B cell (primary cell): ENCODE data around the gene LCT. TPM values are rescaled to one million over a fixed set of nuclear protein-coding genes. Genes with fewer than 3 reads are reported as not detected.

Experiments used
- ATAC-seq: fragments of 200-7000 bp; cut with Tn5 transposase; one replicate; pipeline ENCODE4 v1.10.0; 2021; ENCODE audit warnings: low read depth, mild to moderate bottlenecking, moderate number of reproducible peaks, moderate library complexity
- CTCF ChIA-PET: fragments of 350-600 bp; sonication (Branson Sonifier 250); formaldehyde crosslinking; loops from one replicate; lab custom pipeline; 2021; ENCODE audit warnings: antibody characterized with exemption, inconsistent platforms; lab: Charles Lee
- POLR2A ChIA-PET: fragments of 350-600 bp; sonication (Branson Sonifier 250); formaldehyde crosslinking; loops from one replicate; lab custom pipeline; 2021; ENCODE audit warnings: antibody characterized with exemption; lab: Charles Lee
- DNase-seq: peaks from one replicate; pipeline ENCODE4 v3.0.0; 2013
- H2AFZ ChIP-seq: 2 replicates; pipeline ENCODE4 v1.6.1; 2012; ENCODE audit warnings: mild to moderate bottlenecking, low read depth, low read length; ENCODE audit not compliant: insufficient read depth, poor library complexity, severe bottlenecking
- H3K27ac ChIP-seq, 2 donors: 1 replicate in 1 of 2; 2 replicates in 1 of 2; pipeline ENCODE4 v1.5.1; 2012 to 2013; ENCODE audit warnings: low read length in 2 of 2, mild to moderate bottlenecking in 2 of 2, moderate library complexity in 1 of 2
- H3K27me3 ChIP-seq, 4 experiments: fragments of 200-600 bp in 1 of 4; sonication (generic) in 1 of 4; replicated peaks in 1 of 4; 1 replicate in 2 of 4; 2 replicates in 2 of 4; pipeline versions ENCODE4 v1.6.1 to v1.7.0; 2013 to 2016; ENCODE audit warnings: low read length in 3 of 4, mild to moderate bottlenecking in 2 of 4, mixed read lengths in 1 of 4, moderate library complexity in 1 of 4; ENCODE audit not compliant: insufficient read depth in 4 of 4, control insufficient read depth in 3 of 4; ENCODE audit errors: control extremely low read depth in 1 of 4
- H3K36me3 ChIP-seq, 2 experiments: replicated peaks in 1 of 2; 1 replicate in 1 of 2; 2 replicates in 1 of 2; pipeline versions ENCODE4 v1.6.1 to v1.7.1; 2013; ENCODE audit warnings: low read length in 1 of 2; ENCODE audit not compliant: insufficient read depth in 2 of 2, control insufficient read depth in 1 of 2; ENCODE audit errors: control extremely low read depth in 1 of 2, extremely low read depth in 1 of 2
- H3K4me1 ChIP-seq, 2 donors: fragments of 200-600 bp in 1 of 2; sonication (generic) in 1 of 2; 1 replicate in 1 of 2; 2 replicates in 1 of 2; pipeline versions ENCODE4 v1.5.1 to v1.6.1; 2013 to 2017; ENCODE audit warnings: low read length in 2 of 2; ENCODE audit not compliant: control insufficient read depth in 2 of 2, insufficient read depth in 2 of 2
- H3K4me2 ChIP-seq: replicated peaks from 2 replicates; pipeline ENCODE3; 2012; ENCODE audit warnings: mild to moderate bottlenecking, low read depth, low read length; ENCODE audit not compliant: poor library complexity, severe bottlenecking
- H3K4me3 ChIP-seq, 5 experiments: fragments of 200-600 bp in 1 of 5; sonication (generic) in 1 of 5; 1 replicate in 3 of 5; 2 replicates in 2 of 5; pipeline versions ENCODE4 v1.5.1 to v1.7.0; 2011 to 2016; ENCODE audit warnings: low read length in 4 of 5, mild to moderate bottlenecking in 4 of 5, low read depth in 2 of 5, control low read depth in 1 of 5, moderate library complexity in 1 of 5; ENCODE audit not compliant: insufficient read depth in 1 of 5; ENCODE audit errors: control extremely low read depth in 1 of 5, extremely low read depth in 1 of 5
- H3K79me2 ChIP-seq: fragments of 200-600 bp; sonication (generic); one replicate; pipeline ENCODE4 v1.6.0; 2016; ENCODE audit warnings: low read length; ENCODE audit not compliant: control insufficient read depth, insufficient read depth
- H3K9ac ChIP-seq: fragments of 200-600 bp; sonication (generic); 2 replicates; pipeline ENCODE4 v1.6.1; 2017; ENCODE audit warnings: mild to moderate bottlenecking, low read length, moderate library complexity
- H3K9me3 ChIP-seq, 3 donors: one replicate each; pipeline versions ENCODE4 v1.6.1 to v1.7.1; 2013; ENCODE audit warnings: low read length in 2 of 3; ENCODE audit not compliant: control insufficient read depth in 2 of 3, insufficient read depth in 1 of 3; ENCODE audit errors: control extremely low read depth in 1 of 3
- H4K20me1 ChIP-seq: 2 replicates; pipeline ENCODE4 v1.6.0; 2012; ENCODE audit warnings: mild to moderate bottlenecking, low read length; ENCODE audit not compliant: insufficient read depth, control insufficient read depth, poor library complexity, severe bottlenecking
- H3K27ac Mint-ChIP-seq: one replicate; pipeline ENCODE4 v1.8.0; 2021; ENCODE audit warnings: mixed read lengths
- H3K27me3 Mint-ChIP-seq: one replicate; pipeline ENCODE4 v1.8.0; 2021; ENCODE audit warnings: mixed read lengths
- H3K4me1 Mint-ChIP-seq: one replicate; pipeline ENCODE4 v1.8.0; 2021; ENCODE audit warnings: mixed read lengths
- H3K4me3 Mint-ChIP-seq: one replicate; pipeline ENCODE4 v1.8.0; 2021; ENCODE audit warnings: mixed read lengths
- H3K9me3 Mint-ChIP-seq: one replicate; pipeline ENCODE4 v1.8.0; 2022; ENCODE audit warnings: mixed read lengths; ENCODE audit not compliant: insufficient read depth
- CTCF ChIP-seq: fragments of 200-600 bp; IDR thresholded peaks from one replicate; pipeline ENCODE4 v1.8.0; 2022; ENCODE audit warnings: antibody characterized with exemption, mild to moderate bottlenecking
- EZH2 ChIP-seq: IDR thresholded peaks from 2 replicates; pipeline ENCODE4 v1.6.1; 2012; ENCODE audit warnings: borderline replicate concordance, low read depth, mild to moderate bottlenecking, moderate library complexity, low read length; ENCODE audit not compliant: insufficient read depth, poor library complexity, severe bottlenecking
- WGBS: methylation state at CpG from one replicate; pipeline ENCODE4 v1.1.5; 2013; ENCODE audit warnings: missing lambda C conversion rate; ENCODE audit not compliant: insufficient coverage; 5-methylcytosine and 5-hydroxymethylcytosine counted together
- intact Hi-C: fragments of 100-400 bp; cut with micrococcal nuclease; formaldehyde crosslinking; loops from one replicate; pipeline ENCODE4 v1.10.0; 2022
- polyA plus RNA-seq: library from polyadenylated mRNA; depleted of rRNA; stranded (reverse); fragments of >200 nt; gene quantifications from 2 replicates; pipeline ENCODE4 v1.2.3, GENCODE V29; 2012
- total RNA-seq, 2 donors: library from RNA; stranded (reverse); fragments of 120-200 nt in 1 of 2; gene quantifications; 1 replicate in 1 of 2; 2 replicates in 1 of 2; pipeline versions ENCODE4 v1.2.3 to v1.2.4, GENCODE V29; 2013 to 2022

LCT gene
- total and polyA plus RNA-seq, 2 donors (not counting 1 experiment from before 2014, with no cell fraction given), result 0.03 to 0.07 TPM

- 88% methylated on average over 8 of the region's 13 CpGs for WGBS
Measured at GRCh38 chr2:135829378-135830135, 7.4 kb downstream of the LCT start.

More at GRCh38 chr2:135829378-135830135, 7.4 kb downstream of the LCT start:
- no peak overlapping the region for H3K4me2 ChIP-seq
- no peaks in the 10 kb centered on the region for H3K79me2 ChIP-seq
- no peaks in the 10 kb centered on the region for H3K27me3 ChIP-seq
- POLR2A ChIA-PET, result no interaction called here
- no peak overlapping the region for H2AFZ ChIP-seq
- ATAC-seq (no peak), DNase-seq (no peak)
- intact Hi-C loops, result no loop called here
- H3K4me1 ChIP-seq, result no peaks in the 10 kb centered on the region
- no peaks in the 10 kb centered on the region for H3K9me3 ChIP-seq
- CTCF ChIA-PET, result no interaction called here
- H3K4me1 Mint-ChIP-seq, result no peaks in the 10 kb centered on the region
- no peak overlapping the region for H3K4me3 Mint-ChIP-seq
- no peaks in the 10 kb centered on the region for H3K9me3 Mint-ChIP-seq
- no peak overlapping the region for H3K27ac ChIP-seq
- H3K27ac Mint-ChIP-seq, result no peak overlapping the region
- H3K9ac ChIP-seq, result no peak overlapping the region
- no peaks in the 10 kb centered on the region for H3K36me3 ChIP-seq
- TF ChIP-seq EZH2, result no peak
- TF ChIP-seq CTCF, result no peak
- no peak overlapping the region for H3K4me3 ChIP-seq
- H3K27me3 Mint-ChIP-seq, result peaks cover 3% of the 10 kb centered on the region
- no peaks in the 10 kb centered on the region for H4K20me1 ChIP-seq
